HepG2 (cell line): Measurements from ENCODE around the gene IGHMBP2. TPM values are rescaled to one million over a fixed set of nuclear protein-coding genes. Genes with fewer than 3 reads are reported as not detected.
A peak's percentile ranks its signal among the peaks of the same experiment; 100 is the strongest.

Experiments
- HMG20B ChIP-seq: conservative IDR thresholded peaks from 2 replicates; pipeline ENCODE4 v1.6.1; 2016; ENCODE audit warnings: missing genetic modification reagents, missing compliant biosample characterization
- MZF1 ChIP-seq: sonication (generic); formaldehyde crosslinking; IDR thresholded peaks from 2 replicates; pipeline ENCODE4 v1.8.1; 2023; ENCODE audit warnings: mild to moderate bottlenecking, missing genetic modification reagents, borderline replicate concordance
- NR2F6 ChIP-seq, 2 experiments: IDR thresholded peaks; 2 replicates each; pipeline ENCODE4 v1.6.1; 2016; ENCODE audit warnings: antibody characterized with exemption in 1 of 2, mild to moderate bottlenecking in 1 of 2
- PHF8 ChIP-seq: sonication (generic); formaldehyde crosslinking; IDR thresholded peaks from 2 replicates; pipeline ENCODE4 v1.5.0; 2020; ENCODE audit warnings: missing genetic modification reagents
- PPARG ChIP-seq: conservative IDR thresholded peaks from 2 replicates; pipeline ENCODE4 v1.6.1; 2016; ENCODE audit warnings: missing biosample characterization, missing genetic modification reagents
- RFX5 ChIP-seq: IDR thresholded peaks from 2 replicates; pipeline ENCODE4 v1.6.1; 2011; ENCODE audit warnings: low read depth, low read length, improper control_type of control experiment
- U2AF1 ChIP-seq: fragments of 200-400 bp; formaldehyde crosslinking; optimal IDR thresholded peaks from 2 replicates; pipeline ENCODE3; 2017; ENCODE audit warnings: mild to moderate bottlenecking, low read depth, low read length
- ZBTB4 ChIP-seq: sonication (generic); formaldehyde crosslinking; IDR thresholded peaks from 2 replicates; pipeline ENCODE4 v1.4.0; 2020; ENCODE audit warnings: missing genetic modification reagents, mild to moderate bottlenecking, borderline replicate concordance
- ZFP36 ChIP-seq: fragments of 150-350 bp; IDR thresholded peaks from 2 replicates; pipeline ENCODE4 v1.6.1; 2018; ENCODE audit warnings: borderline replicate concordance, low read length, low read depth; ENCODE audit not compliant: partially characterized antibody
- ZNF282 ChIP-seq: fragments of 450-650 bp; IDR thresholded peaks from 2 replicates; pipeline ENCODE4 v1.6.1; 2018; ENCODE audit not compliant: partially characterized antibody
- ZNF607 ChIP-seq: sonication (generic); formaldehyde crosslinking; IDR thresholded peaks from 2 replicates; pipeline ENCODE4 v1.5.1; 2020; ENCODE audit warnings: missing genetic modification reagents, mild to moderate bottlenecking, borderline replicate concordance
- ZNF678 ChIP-seq: sonication (generic); formaldehyde crosslinking; IDR thresholded peaks from 2 replicates; pipeline ENCODE4 v1.4.0; 2020; ENCODE audit warnings: mild to moderate bottlenecking, missing genetic modification reagents
- ZNF749 ChIP-seq: sonication (generic); formaldehyde crosslinking; IDR thresholded peaks from 2 replicates; pipeline ENCODE4 v1.8.0; 2022; ENCODE audit warnings: mild to moderate bottlenecking, missing genetic modification reagents, moderate library complexity, borderline replicate concordance
- ZNF841 ChIP-seq: sonication (generic); formaldehyde crosslinking; IDR thresholded peaks from 2 replicates; pipeline ENCODE4 v1.8.1; 2023; ENCODE audit warnings: missing genetic modification reagents, borderline replicate concordance
- ZZZ3 ChIP-seq: sonication (generic); formaldehyde crosslinking; IDR thresholded peaks from 2 replicates; pipeline ENCODE4 v1.4.0; 2020; ENCODE audit warnings: missing genetic modification reagents, mild to moderate bottlenecking, borderline replicate concordance
- polyA plus RNA-seq, 8 experiments: library from polyadenylated mRNA; depleted of rRNA in 3 of 8; stranded (reverse) in 7 of 8; unstranded in 1 of 8; fragments of >200 nt; fragmentation: Illumina TruSeq in 4 of 8; extraction: Trizol in 4 of 8; gene quantifications; 2 replicates each; pipeline versions ENCODE4 v1.2.1 to v1.2.3, GENCODE V29; 2011 to 2016; ENCODE audit warnings: low read depth in 4 of 8, missing spikeins in 1 of 8, mixed read lengths in 1 of 8; ENCODE audit not compliant: insufficient read depth in 1 of 8
- total RNA-seq, 5 experiments: library from RNA; depleted of rRNA; stranded (reverse); fragments of >200 nt; fragmentation: Illumina TruSeq; extraction: Trizol; gene quantifications; 2 replicates each; pipeline ENCODE4 v1.2.3, GENCODE V29; 2016; ENCODE audit warnings: low read depth in 1 of 5
- TF ChIP-seq, protein P1 (sequence below): sonication (generic); formaldehyde crosslinking; IDR thresholded peaks from 2 replicates; pipeline ENCODE4 v1.5.1; 2020; ENCODE audit warnings: mild to moderate bottlenecking, moderate library complexity, missing genetic modification reagents
- TF ChIP-seq, protein P2 (sequence below): sonication (generic); formaldehyde crosslinking; IDR thresholded peaks from 2 replicates; pipeline ENCODE4 v1.8.0; 2022; ENCODE audit warnings: mild to moderate bottlenecking, missing genetic modification reagents; ENCODE audit not compliant: insufficient replicate concordance
- TF ChIP-seq, protein P3 (sequence below): sonication (generic); formaldehyde crosslinking; IDR thresholded peaks from 2 replicates; pipeline ENCODE4 v1.9.0; 2021; ENCODE audit warnings: missing genetic modification reagents, borderline replicate concordance

The IGHMBP2 gene
- total and polyA plus RNA-seq, 2 of the 13 experiments (the other 11 are each of a cell fraction or from before 2014, with no cell fraction given), result 8.9 to 9.9 TPM

GRCh38 chr11:68903288-68904247 is at the start of gene IGHMBP2, which contains the start of gene MRPL21 (continued):
- TF ChIP-seq ZNF282, result no peak
- TF ChIP-seq, protein P1, sequence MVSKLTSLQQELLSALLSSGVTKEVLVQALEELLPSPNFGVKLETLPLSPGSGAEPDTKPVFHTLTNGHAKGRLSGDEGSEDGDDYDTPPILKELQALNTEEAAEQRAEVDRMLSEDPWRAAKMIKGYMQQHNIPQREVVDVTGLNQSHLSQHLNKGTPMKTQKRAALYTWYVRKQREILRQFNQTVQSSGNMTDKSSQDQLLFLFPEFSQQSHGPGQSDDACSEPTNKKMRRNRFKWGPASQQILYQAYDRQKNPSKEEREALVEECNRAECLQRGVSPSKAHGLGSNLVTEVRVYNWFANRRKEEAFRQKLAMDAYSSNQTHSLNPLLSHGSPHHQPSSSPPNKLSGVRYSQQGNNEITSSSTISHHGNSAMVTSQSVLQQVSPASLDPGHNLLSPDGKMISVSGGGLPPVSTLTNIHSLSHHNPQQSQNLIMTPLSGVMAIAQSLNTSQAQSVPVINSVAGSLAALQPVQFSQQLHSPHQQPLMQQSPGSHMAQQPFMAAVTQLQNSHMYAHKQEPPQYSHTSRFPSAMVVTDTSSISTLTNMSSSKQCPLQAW (CRISPR knock-in tag), result peak; percentile 88
- no peak for TF ChIP-seq NR2F6 (IDR thresholded peaks at IDR 0.05)
- TF ChIP-seq NR2F6 (CRISPR knock-in tag; IDR thresholded peaks at IDR 0.05), result peak; percentile 73; the same call in 1 of the 2 replicates
- TF ChIP-seq ZBTB4, result peak; percentile 94
- peak; percentile 72 for TF ChIP-seq HMG20B
- TF ChIP-seq PHF8 (CRISPR knock-in tag), result peak; percentile 98
- peak; percentile 62; the same call in 1 of the 2 replicates for TF ChIP-seq ZNF749 (CRISPR knock-in tag)
- peak; percentile 57; the same call in 1 of the 2 replicates for TF ChIP-seq PPARG (CRISPR knock-in tag)
- peak; percentile 62; the same call in 1 of the 2 replicates for TF ChIP-seq ZNF678 (CRISPR knock-in tag)
- peak; percentile 63 for TF ChIP-seq U2AF1
- peak; percentile 87 for TF ChIP-seq ZZZ3 (CRISPR knock-in tag)
- peak; percentile 47; the same call in 1 of the 2 replicates for TF ChIP-seq ZNF607 (CRISPR knock-in tag)
- no peak for TF ChIP-seq ZFP36
- TF ChIP-seq MZF1 (CRISPR knock-in tag), result 0 out of 2 replicates have a peak, but pooled peaks have one; percentile 27
- no peak for TF ChIP-seq ZNF841 (CRISPR knock-in tag)
- no peak for TF ChIP-seq RFX5
- TF ChIP-seq, protein P2, sequence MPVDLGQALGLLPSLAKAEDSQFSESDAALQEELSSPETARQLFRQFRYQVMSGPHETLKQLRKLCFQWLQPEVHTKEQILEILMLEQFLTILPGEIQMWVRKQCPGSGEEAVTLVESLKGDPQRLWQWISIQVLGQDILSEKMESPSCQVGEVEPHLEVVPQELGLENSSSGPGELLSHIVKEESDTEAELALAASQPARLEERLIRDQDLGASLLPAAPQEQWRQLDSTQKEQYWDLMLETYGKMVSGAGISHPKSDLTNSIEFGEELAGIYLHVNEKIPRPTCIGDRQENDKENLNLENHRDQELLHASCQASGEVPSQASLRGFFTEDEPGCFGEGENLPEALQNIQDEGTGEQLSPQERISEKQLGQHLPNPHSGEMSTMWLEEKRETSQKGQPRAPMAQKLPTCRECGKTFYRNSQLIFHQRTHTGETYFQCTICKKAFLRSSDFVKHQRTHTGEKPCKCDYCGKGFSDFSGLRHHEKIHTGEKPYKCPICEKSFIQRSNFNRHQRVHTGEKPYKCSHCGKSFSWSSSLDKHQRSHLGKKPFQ, result peak; percentile 86
- TF ChIP-seq, protein P3, sequence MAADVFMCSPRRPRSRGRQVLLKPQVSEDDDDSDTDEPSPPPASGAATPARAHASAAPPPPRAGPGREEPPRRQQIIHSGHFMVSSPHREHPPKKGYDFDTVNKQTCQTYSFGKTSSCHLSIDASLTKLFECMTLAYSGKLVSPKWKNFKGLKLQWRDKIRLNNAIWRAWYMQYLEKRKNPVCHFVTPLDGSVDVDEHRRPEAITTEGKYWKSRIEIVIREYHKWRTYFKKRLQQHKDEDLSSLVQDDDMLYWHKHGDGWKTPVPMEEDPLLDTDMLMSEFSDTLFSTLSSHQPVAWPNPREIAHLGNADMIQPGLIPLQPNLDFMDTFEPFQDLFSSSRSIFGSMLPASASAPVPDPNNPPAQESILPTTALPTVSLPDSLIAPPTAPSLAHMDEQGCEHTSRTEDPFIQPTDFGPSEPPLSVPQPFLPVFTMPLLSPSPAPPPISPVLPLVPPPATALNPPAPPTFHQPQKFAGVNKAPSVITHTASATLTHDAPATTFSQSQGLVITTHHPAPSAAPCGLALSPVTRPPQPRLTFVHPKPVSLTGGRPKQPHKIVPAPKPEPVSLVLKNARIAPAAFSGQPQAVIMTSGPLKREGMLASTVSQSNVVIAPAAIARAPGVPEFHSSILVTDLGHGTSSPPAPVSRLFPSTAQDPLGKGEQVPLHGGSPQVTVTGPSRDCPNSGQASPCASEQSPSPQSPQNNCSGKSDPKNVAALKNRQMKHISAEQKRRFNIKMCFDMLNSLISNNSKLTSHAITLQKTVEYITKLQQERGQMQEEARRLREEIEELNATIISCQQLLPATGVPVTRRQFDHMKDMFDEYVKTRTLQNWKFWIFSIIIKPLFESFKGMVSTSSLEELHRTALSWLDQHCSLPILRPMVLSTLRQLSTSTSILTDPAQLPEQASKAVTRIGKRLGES (CRISPR knock-in tag), result peak; percentile 75; the same call in 1 of the 2 replicates
